Omental fat pad (tissue), 4 donors: ENCODE results near the gene ALG11. TPM values are rescaled to one million over a fixed set of nuclear protein-coding genes. Genes with fewer than 3 reads are reported as not detected.

Experiments used
- ATAC-seq: fragments of 150-250 bp; one replicate; pipeline ENCODE4 v1.9.1; 2016; ENCODE audit warnings: mild to moderate bottlenecking, moderate library complexity; ENCODE audit not compliant: low FRiP score
- DNase-seq: peaks from one replicate; pipeline ENCODE4 v3.0.0-alpha.2; 2019; ENCODE audit warnings: low spot score
- total RNA-seq, 4 donors: library from RNA; depleted of rRNA; stranded (reverse); fragments of >200 nt; gene quantifications; one replicate each; pipeline ENCODE4 v1.1.0, GENCODE V29; 2016
- TF ChIP-seq, protein P1 (sequence below), 3 donors: fragments of 450-650 bp; IDR thresholded peaks; one replicate each; pipeline ENCODE4 v1.5.1; 2016 to 2017; ENCODE audit warnings: antibody characterized with exemption in 3 of 3, mild to moderate bottlenecking in 3 of 3, moderate library complexity in 2 of 3

The ALG11 gene
- total RNA-seq, 4 donors from 2014 or later: 17.5 to 27.7 (median 25.4) TPM

- ATAC-seq (no peak), DNase-seq (no peak)
- TF ChIP-seq, protein P1, sequence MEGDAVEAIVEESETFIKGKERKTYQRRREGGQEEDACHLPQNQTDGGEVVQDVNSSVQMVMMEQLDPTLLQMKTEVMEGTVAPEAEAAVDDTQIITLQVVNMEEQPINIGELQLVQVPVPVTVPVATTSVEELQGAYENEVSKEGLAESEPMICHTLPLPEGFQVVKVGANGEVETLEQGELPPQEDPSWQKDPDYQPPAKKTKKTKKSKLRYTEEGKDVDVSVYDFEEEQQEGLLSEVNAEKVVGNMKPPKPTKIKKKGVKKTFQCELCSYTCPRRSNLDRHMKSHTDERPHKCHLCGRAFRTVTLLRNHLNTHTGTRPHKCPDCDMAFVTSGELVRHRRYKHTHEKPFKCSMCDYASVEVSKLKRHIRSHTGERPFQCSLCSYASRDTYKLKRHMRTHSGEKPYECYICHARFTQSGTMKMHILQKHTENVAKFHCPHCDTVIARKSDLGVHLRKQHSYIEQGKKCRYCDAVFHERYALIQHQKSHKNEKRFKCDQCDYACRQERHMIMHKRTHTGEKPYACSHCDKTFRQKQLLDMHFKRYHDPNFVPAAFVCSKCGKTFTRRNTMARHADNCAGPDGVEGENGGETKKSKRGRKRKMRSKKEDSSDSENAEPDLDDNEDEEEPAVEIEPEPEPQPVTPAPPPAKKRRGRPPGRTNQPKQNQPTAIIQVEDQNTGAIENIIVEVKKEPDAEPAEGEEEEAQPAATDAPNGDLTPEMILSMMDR (IDR thresholded peaks at IDR 0.05): no peak
Observed at GRCh38 chr13:51998723-51999509, 13.3 kb upstream of the ALG11 start.

DNA sequence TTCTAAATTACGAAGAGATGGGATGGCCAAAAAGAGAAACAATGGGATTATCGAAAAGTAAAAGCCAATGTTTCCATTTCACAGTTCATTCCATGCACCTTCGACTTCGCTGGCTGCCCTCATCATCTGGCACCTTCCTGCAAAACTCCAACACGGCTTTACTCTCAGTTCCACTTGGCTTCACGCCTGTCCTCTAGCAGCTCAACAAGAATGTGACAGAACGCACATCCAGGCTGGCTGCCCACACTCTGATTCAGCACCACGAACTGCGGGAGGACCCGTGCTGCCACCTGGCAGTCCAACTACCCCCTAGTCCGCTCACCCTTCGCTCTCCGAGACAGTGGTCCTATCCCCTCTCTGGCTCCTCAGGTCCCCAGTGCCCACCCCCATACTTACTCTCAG, 12.7 kb upstream of the ALG11 start:
- DNase-seq (no peak), ATAC-seq (peak; percentile 57)
- TF ChIP-seq, protein P1 (IDR thresholded peaks at IDR 0.05): no peak

GRCh38 chr13:51999921-52000320, 12.3 kb upstream of the ALG11 start:
- no peak for DNase-seq
- ATAC-seq: peak; percentile 63
- TF ChIP-seq, protein P1 (IDR thresholded peaks at IDR 0.05): no peak

DNA sequence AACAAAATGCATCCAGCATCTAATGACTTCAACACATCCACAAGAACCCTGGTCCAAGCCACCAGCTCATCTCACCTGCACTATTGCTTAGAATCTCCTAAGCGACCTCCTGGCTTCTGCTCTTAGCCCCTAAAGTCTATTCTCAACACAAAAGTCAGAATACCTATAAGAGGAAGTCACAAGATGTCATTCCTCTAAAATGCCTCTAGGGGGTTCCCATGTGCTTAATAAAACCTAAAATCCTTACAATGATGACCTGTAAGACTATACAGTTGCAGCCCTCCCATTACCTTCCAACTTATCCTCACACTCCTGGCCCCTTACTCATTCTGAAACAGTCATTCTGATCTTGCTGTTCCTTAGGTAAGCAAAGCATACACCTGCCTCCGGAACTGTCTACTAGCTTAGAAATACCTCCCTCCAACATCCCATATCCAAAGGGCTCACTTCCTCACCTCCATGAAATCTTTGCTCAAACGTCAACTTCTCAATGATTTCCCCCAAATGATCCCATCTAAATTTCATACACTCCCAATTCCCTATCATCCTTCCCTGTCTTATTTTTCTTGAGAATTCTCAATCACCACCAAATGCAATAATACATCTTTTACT, 11.0 kb upstream of the ALG11 start:
- TF ChIP-seq, protein P1 (IDR thresholded peaks at IDR 0.05): no peak
- no peak for DNase-seq
- ATAC-seq: peak; percentile 25

GRCh38 chr13:52002361-52002760, 9.8 kb upstream of the ALG11 start:
- TF ChIP-seq, protein P1 (IDR thresholded peaks at IDR 0.05): no peak
- ATAC-seq (no peak), DNase-seq (no peak)

DNA sequence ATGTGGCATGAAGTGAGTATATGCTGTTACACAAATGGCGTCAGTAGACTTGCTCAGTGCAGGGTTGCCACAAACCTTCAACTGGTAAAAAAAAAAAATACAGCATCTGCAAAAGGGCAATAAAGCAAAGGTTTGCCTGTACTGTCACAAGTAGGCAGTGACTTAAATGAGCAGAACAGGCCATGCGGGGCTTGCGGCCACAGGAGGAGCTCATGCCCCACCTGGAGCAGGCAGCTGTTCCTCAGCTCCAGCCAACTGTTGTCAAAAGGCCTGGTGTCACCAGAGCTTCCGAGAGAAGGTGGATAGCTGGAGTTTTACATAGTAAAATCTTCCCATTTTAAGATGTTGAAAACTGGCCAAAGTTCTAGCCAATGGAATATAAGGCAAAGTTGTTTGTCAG, 8.7 kb upstream of the ALG11 start:
- no peak for ATAC-seq
- DNase-seq: no peak
- TF ChIP-seq, protein P1 (IDR thresholded peaks at IDR 0.05): no peak
